MCF 10A (cell line): ENCODE results near the gene ARHGEF18. TPM values are rescaled to one million over a fixed set of nuclear protein-coding genes. Genes with fewer than 3 reads are reported as not detected.

Experiments used
- BruUV-seq: library from RNA; stranded (reverse); fragments of 400-500 nt; replicated peaks from 2 replicates; lab custom pipeline; 2021; lab: Mats Ljungman, UMichigan
- CTCF ChIA-PET: fragments of 300-600 bp; sonication (Branson Sonifier 250); formaldehyde crosslinking; extraction: SDS; loops from one replicate; lab custom pipeline; 2021; ENCODE audit warnings: antibody characterized with exemption, inconsistent platforms; lab: Yijun Ruan, JAX
- POLR2A ChIA-PET: fragments of 300-600, 350-650 bp; sonication (Branson Sonifier 250); formaldehyde crosslinking; extraction: SDS; loops from one replicate; lab custom pipeline; 2020; ENCODE audit warnings: antibody characterized with exemption, inconsistent platforms; lab: Yijun Ruan, JAX
- DNase-seq: peaks from one replicate; pipeline ENCODE4 v3.0.0-alpha.2; 2018; ENCODE audit not compliant: unreplicated experiment
- H3K27ac Mint-ChIP-seq: one replicate; pipeline ENCODE4 v1.8.0; 2022; ENCODE audit warnings: mild to moderate bottlenecking, low read depth, mixed read lengths; ENCODE audit not compliant: unreplicated experiment
- H3K27me3 Mint-ChIP-seq: one replicate; pipeline ENCODE4 v1.8.0; 2022; ENCODE audit warnings: mixed read lengths; ENCODE audit not compliant: insufficient read depth, unreplicated experiment
- H3K36me3 Mint-ChIP-seq: one replicate; pipeline ENCODE4 v1.8.0; 2022; ENCODE audit warnings: mild to moderate bottlenecking, moderate library complexity, mixed read lengths; ENCODE audit not compliant: insufficient read depth, unreplicated experiment
- H3K4me1 Mint-ChIP-seq: one replicate; pipeline ENCODE4 v1.8.0; 2022; ENCODE audit warnings: mixed read lengths; ENCODE audit not compliant: insufficient read depth, unreplicated experiment
- H3K4me3 Mint-ChIP-seq: one replicate; pipeline ENCODE4 v1.8.0; 2022; ENCODE audit warnings: mild to moderate bottlenecking, moderate library complexity, mixed read lengths; ENCODE audit not compliant: unreplicated experiment
- H3K9me3 Mint-ChIP-seq: one replicate; pipeline ENCODE4 v1.8.0; 2022; ENCODE audit warnings: mixed read lengths; ENCODE audit not compliant: unreplicated experiment
- intact Hi-C: fragments of 100-400 bp; cut with micrococcal nuclease; formaldehyde crosslinking; loops from 2 replicates; pipeline ENCODE4 v1.14.1; 2022
- total RNA-seq: library from RNA; stranded (reverse); gene quantifications from 2 replicates; pipeline ENCODE4 v1.2.3, GENCODE V29; 2022
- TF ChIP-seq, protein P1 (sequence below): fragments of 200-600 bp; IDR thresholded peaks from one replicate; pipeline ENCODE4 v1.8.0; 2022; ENCODE audit warnings: antibody characterized with exemption, mild to moderate bottlenecking; ENCODE audit not compliant: unreplicated experiment

Gene ARHGEF18
- total RNA-seq, 1 experiment from 2014 or later: 31.5 TPM

DNA sequence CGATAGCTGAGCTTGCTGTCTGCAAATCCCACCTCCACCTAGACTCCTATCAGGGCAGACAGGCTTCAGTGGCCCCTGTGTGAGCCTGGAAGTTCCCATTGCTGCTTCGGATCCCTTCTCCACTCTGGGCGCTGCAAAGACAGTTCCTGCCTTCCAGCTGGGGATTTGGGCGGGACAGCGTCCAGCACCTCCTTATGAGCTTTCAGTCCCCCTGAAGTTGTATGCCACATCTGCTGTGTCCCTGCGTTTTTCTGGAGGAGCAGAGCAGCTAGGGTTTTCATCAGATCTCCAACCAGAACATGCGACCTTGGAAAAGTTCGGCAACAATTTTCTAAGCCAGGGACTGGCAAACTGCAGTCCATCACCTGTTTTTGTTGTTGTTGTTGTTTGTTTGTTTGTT is 38.0 kb downstream of the ARHGEF18 start:
- POLR2A ChIA-PET: interaction anchor here (1.0 kb wide), 1 partner anchor 9 kb away, joined by 4 read pairs; no protein-coding TSS in a partner anchor
- Mint-ChIP-seq H3K4me1 (peaks cover 16% of the 10 kb centered on the region), H3K36me3 (no peaks in the 10 kb centered on the region), H3K4me3 (no peak overlapping the region), H3K27me3 (no peaks in the 10 kb centered on the region), H3K27ac (no peak overlapping the region), H3K9me3 (no peaks in the 10 kb centered on the region)
- no peak for DNase-seq
- CTCF ChIA-PET: interaction anchor here (1.9 kb wide), 1 partner anchor 33 kb away, joined by 5 read pairs; no protein-coding TSS in a partner anchor
- BruUV-seq: no TSS peak
- TF ChIP-seq, protein P1, sequence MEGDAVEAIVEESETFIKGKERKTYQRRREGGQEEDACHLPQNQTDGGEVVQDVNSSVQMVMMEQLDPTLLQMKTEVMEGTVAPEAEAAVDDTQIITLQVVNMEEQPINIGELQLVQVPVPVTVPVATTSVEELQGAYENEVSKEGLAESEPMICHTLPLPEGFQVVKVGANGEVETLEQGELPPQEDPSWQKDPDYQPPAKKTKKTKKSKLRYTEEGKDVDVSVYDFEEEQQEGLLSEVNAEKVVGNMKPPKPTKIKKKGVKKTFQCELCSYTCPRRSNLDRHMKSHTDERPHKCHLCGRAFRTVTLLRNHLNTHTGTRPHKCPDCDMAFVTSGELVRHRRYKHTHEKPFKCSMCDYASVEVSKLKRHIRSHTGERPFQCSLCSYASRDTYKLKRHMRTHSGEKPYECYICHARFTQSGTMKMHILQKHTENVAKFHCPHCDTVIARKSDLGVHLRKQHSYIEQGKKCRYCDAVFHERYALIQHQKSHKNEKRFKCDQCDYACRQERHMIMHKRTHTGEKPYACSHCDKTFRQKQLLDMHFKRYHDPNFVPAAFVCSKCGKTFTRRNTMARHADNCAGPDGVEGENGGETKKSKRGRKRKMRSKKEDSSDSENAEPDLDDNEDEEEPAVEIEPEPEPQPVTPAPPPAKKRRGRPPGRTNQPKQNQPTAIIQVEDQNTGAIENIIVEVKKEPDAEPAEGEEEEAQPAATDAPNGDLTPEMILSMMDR: no peak
- intact Hi-C loops: loop anchor here (5.0 kb wide), 1 partner anchor 151 kb away; the partner anchor contains the start of gene PNPLA6

DNA sequence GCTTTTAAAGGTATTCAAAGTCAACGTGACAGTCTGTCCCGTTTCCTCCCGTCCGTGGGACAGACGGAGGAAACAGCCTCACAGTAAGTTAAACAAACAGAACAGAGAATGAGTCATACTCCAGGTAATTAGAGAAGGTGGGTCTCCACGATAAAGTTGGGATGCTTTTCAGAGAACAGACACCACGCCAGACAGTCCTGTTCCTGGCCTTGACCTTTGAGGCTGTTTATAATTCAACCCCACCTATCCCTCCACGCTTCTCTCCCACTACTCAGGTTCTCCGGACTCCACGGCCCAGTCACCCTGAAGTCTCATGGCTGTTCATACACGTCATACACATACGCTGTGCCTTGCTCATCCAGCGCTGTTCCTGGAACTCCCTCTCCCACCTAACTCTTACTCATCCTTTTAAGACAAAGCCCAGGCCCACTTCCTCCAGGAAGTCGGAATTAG is 42.5 kb downstream of the ARHGEF18 start:
- ChIA-PET POLR2A (no interaction called here), CTCF (interaction anchor here (0.7 to 1.5 kb wide), 2 partner anchors 12 to 74 kb away, joined by 3 to 10 read pairs; no protein-coding TSS in a partner anchor)
- Mint-ChIP-seq H3K27me3 (no peaks in the 10 kb centered on the region), H3K27ac (peak overlapping the region; percentile 96), H3K36me3 (no peaks in the 10 kb centered on the region), H3K9me3 (no peaks in the 10 kb centered on the region), H3K4me1 (peaks cover 18% of the 10 kb centered on the region), H3K4me3 (peak overlapping the region; percentile 35)
- DNase-seq: peak; percentile 92
- intact Hi-C loops: loop anchor here (10.0 kb wide), 1 partner anchor 114 kb away; no protein-coding TSS in a partner anchor
- BruUV-seq: no TSS peak
- TF ChIP-seq, protein P1: no peak

DNA sequence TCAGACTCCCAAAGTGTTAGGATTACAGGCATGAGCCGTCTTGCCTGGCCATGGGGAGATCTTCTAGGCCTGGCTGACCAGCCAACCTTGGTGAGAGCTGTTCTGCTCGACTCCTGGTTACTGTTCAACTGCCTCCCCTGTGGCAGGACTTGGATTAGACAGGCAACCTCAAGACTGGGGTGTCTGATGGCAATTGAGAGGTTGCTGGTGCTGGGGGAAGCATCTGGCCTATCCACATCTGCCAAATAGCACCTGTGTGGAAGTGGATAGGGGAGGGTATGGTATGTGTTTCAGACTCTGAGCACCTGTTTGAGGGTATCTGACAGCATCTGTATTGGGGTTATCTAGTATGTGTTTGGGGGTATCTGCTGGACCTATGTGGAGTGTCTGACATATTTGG is 44.7 kb downstream of the ARHGEF18 start:
- H3K9me3 Mint-ChIP-seq: no peaks in the 10 kb centered on the region
- peak overlapping the region; percentile 90 for H3K4me3 Mint-ChIP-seq
- peaks cover 16% of the 10 kb centered on the region for H3K4me1 Mint-ChIP-seq
- H3K27ac Mint-ChIP-seq: peak overlapping the region; percentile 70
- no TSS peak for BruUV-seq
- intact Hi-C loops: loop anchor here (10.0 kb wide), 1 partner anchor 111 kb away; no protein-coding TSS in a partner anchor
- H3K36me3 Mint-ChIP-seq: no peaks in the 10 kb centered on the region
- TF ChIP-seq, protein P1: no peak
- POLR2A ChIA-PET: interaction anchor here (7.3 kb wide), 1 partner anchor 31 kb away, joined by 65 read pairs; no protein-coding TSS in a partner anchor
- DNase-seq: no peak
- CTCF ChIA-PET: interaction anchor here (1.0 to 1.8 kb wide), 4 partner anchors 13 to 288 kb away, joined by 3 to 7 read pairs (median 4); partner anchors contain the start of gene TRAPPC5
- no peaks in the 10 kb centered on the region for H3K27me3 Mint-ChIP-seq

DNA sequence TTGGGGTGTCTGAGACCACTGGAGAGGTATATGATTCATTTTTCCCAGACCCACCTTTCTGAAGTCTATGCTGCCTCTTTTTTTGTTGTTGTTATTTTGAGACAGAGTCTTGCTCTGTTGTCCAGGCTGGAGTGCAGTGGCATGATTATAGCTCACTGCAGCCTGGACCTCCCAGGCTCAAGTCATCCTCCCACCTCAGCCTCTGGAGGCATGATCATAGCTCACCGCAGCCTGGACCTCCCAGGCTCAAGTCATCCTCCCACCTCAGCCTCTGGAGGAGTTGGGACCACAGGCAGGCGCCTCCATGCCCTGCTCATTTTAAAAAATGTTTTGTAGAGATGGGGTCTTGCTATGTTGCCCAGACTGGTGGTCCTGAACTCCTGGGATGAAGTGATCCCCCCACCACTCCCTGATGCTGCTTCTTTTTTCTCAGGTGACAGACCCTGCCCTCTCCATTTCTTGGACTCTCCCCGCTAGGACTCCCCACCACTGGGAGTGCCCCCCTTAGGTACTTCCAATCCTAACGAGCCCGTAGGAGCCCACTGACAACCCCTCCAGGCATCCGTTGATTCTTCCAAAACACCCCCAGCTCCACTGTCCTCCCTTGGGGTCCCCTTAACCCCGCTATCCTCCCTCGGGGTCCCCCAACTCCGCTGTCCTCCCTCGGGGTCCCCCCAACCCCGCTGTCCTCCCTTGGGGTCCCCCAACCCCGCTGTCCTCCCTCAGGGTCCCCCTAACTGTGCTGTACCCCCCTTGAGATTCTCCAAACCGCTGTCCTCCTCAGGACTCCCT is 45.4 kb downstream of the ARHGEF18 start:
- ChIA-PET POLR2A (interaction anchor here (0.7 to 7.3 kb wide), 6 partner anchors 14 to 176 kb away, joined by 3 to 65 read pairs (median 4); partner anchors contain the start of gene MCOLN1), CTCF (interaction anchor here (1.1 to 1.2 kb wide), 3 partner anchors 39 to 286 kb away, joined by 3 to 4 read pairs (median 3); partner anchors contain the start of gene TRAPPC5)
- no peaks in the 10 kb centered on the region for H3K9me3 Mint-ChIP-seq
- H3K27ac Mint-ChIP-seq: peak overlapping the region; percentile 90
- TF ChIP-seq, protein P1: no peak
- H3K4me1 Mint-ChIP-seq: peaks cover 22% of the 10 kb centered on the region
- intact Hi-C loops: loop anchor here (10.0 kb wide), 1 partner anchor 111 kb away; no protein-coding TSS in a partner anchor
- H3K27me3 Mint-ChIP-seq: no peaks in the 10 kb centered on the region
- BruUV-seq: no TSS peak
- no peaks in the 10 kb centered on the region for H3K36me3 Mint-ChIP-seq
- H3K4me3 Mint-ChIP-seq: peak overlapping the region; percentile 90
- no peak for DNase-seq
